GM13976 (cell line): Measurements from ENCODE around the gene H2BK1.

Experiments
- DNase-seq: peaks from one replicate; pipeline ENCODE4 v3.0.0; 2012; ENCODE audit warnings: low spot score
- CTCF ChIP-seq: IDR thresholded peaks from 2 replicates; pipeline ENCODE4 v1.5.1; 2012; ENCODE audit warnings: borderline replicate concordance, mild to moderate bottlenecking; ENCODE audit not compliant: insufficient read depth; ENCODE audit errors: extremely low read depth, missing control alignments, control extremely low read depth
- in situ Hi-C: fragments of 300-500 bp; cut with MboI; formaldehyde crosslinking; loops from one replicate; pipeline ENCODE4 v1.12.0; 2022; ENCODE audit warnings: low sequenced_read_pairs, mixed read lengths, inconsistent platforms; ENCODE audit not compliant: unreplicated experiment

H2BK1 gene

GRCh38 chr7:151233804-151234203 is 23.5 kb upstream of the H2BK1 start:
- TF ChIP-seq CTCF, result no peak
- in situ Hi-C loops, result no loop called here
- DNase-seq, result no peak

GRCh38 chr7:151232917-151233701 is 22.8 kb upstream of the H2BK1 start:
- DNase-seq, result peak; percentile 75
- in situ Hi-C loops, result no loop called here

GRCh38 chr7:151232091-151232916 is 22.0 kb upstream of the H2BK1 start, which contains the start of gene CHPF2:
Gene CHPF2, plus strand, starts transcription at chr7:151232483. Its CDS starts 1,529 bp downstream, at chr7:151234012.
- in situ Hi-C loops, result no loop called here
- DNase-seq, result peak; percentile 98
- TF ChIP-seq CTCF, result no peak

More at GRCh38 chr7:151232917-151233701, 22.8 kb upstream of the H2BK1 start:
- TF ChIP-seq CTCF, result no peak

GRCh38 chr7:151231080-151231479 is 20.8 kb upstream of the H2BK1 start:
- no peak for TF ChIP-seq CTCF
- no peak for DNase-seq
- in situ Hi-C loops, result no loop called here

GRCh38 chr7:151229249-151229648 is 19.0 kb upstream of the H2BK1 start:
- no peak for TF ChIP-seq CTCF
- in situ Hi-C loops, result no loop called here
- no peak for DNase-seq

GRCh38 chr7:151228024-151228866 is 18.0 kb upstream of the H2BK1 start:
- TF ChIP-seq CTCF, result no peak
- in situ Hi-C loops, result no loop called here
- no peak for DNase-seq
